Hindlimb muscle (tissue), 1 donor: Measurements from ENCODE around the gene DMD. TPM values are rescaled to one million over a fixed set of nuclear protein-coding genes. Genes with fewer than 3 reads are reported as not detected.
"Not testable (repeated sequence)": the region's sequence is repeated elsewhere in the genome, so short reads cannot be mapped to it uniquely, and the experiment has no call there.

ENCODE experiments used
- DNase-seq: peaks from one replicate; pipeline ENCODE4 v3.0.0-alpha.2; 2013
- polyA plus RNA-seq: library from polyadenylated mRNA; unstranded; fragments of 120-200 nt; gene quantifications from one replicate; pipeline ENCODE4 v1.2.1, GENCODE V29; 2013; ENCODE audit not compliant: insufficient read length

Gene DMD
- polyA plus RNA-seq = 88.9 TPM

DNA sequence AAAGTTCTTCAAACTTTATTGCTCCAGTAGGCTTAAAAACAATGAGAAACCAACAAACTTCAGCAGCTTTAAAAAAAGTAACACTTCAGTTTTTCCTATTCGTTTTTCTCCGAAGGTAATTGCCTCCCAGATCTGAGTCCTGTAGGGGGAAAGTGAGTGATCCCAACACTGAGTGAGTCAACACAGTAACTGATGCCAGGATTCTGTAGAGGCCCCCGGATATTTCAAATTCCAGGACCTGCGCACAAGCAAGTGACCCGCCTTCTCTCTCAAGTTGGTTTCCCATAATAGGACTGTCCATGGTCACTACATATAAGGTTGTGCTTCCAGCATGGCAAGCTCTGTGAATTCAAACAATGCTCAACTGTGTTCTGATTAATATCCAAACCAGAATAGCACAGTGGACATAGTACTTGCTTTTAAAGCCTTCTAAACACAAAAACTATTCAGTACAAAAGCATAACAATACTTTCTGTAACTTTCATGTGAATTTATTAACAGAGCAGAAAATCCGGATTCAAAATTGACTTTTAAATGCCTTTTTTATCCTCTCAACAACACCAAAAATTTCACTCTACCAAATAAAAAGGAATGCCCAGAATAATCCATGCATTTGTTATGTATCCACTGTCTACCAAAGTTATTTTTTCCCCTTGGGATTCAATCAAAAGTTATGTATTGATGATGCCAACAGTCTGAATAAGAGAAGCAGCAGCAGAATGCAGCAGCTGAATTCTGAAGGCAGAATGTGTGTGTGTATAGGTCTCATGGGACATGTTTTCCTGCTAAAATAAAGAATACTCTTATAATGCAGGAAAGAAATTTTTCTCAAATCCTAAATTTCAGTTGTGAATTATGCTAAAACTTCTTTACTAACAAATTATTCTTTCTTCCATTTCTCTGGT is at the start of gene DMD:
Gene DMD (minus strand): TSS at position 194 of the 905 bp plus-strand sequence. CDS start 237 bp downstream, outside the sequence.
- peak; percentile 76 for DNase-seq

DNA sequence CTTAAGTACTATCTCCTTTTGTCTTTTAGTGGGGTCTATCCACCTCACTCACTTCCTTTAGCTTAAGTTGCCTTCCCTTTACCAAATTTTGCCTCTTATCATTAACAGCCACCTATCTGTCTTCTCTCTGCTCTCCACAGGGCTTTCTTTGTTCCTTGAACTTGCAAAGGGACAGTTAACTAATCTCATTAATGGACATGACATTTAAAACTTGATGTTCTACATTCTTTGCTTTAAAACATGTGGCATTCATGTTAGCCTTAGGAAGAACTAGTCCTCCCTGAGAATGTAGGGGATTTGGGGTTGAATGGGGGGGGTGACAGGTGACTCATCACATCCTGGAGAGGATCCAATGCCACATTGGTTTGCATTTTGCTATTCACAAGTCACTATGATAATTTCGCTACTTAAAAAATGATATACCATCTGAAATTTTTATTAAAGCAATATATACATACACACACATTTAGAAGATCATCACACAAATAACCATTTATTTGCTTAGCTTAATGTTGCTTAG is 41.0 kb upstream of the DMD start:
- DNase-seq = no peak

DNA sequence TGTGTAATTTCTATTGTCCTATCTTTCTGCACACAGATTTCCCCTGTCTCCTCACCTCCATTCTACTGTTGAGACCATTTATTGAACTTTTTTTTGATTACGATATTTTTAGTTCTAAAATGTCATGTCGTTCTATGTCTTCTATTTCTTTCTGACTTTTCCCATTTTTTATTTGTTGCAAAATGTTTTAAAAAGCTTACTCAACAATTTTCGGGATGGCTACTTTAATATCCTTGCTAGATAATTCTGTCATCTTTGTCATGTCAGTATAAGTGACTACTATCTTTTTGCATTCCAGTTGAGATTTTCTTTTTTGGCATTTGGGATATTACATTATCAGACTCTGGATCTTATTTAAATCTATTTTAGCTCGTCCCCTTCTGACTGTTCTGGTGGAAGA is 7.5 kb upstream of the DMD start:
- DNase-seq = no peak

DNA sequence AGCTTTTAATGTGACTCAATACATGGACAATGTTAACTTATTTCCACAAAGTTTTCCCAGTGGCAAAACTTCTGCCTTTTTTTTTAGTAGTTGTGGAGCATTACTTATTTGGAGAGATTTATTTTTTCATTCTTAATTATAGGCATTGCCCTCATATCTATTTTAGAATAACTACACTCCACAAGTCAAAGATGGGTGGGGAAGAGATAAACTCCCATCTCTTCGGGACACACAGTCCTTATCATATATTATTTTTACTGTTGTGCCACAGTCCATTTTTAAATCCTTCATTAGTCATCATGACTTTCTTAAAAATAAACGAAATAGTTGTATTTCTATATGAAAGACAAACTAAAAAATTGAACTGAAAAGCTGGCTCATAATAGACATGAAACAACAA is 1.2 kb downstream of the DMD start:
- DNase-seq = no peak

DNA sequence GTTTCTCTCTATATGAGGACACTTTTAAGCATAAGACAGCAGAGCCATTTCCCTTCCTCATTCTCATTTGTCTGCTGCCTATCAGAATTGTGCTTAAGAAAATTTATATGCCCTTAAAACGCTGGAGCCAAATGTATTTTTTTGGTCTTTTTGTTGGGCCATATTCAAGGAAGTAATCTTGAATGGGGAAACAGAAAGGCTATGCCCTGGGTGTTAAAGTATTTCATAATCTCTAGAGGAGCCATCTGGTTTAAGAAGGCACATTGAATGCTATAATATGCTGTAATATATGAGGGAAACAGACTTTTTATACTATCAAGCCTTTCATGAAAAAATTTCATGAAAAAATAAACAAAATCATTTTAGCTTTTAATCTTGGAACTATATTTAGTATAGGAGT is 4.3 kb downstream of the DMD start:
- DNase-seq = no peak

DNA sequence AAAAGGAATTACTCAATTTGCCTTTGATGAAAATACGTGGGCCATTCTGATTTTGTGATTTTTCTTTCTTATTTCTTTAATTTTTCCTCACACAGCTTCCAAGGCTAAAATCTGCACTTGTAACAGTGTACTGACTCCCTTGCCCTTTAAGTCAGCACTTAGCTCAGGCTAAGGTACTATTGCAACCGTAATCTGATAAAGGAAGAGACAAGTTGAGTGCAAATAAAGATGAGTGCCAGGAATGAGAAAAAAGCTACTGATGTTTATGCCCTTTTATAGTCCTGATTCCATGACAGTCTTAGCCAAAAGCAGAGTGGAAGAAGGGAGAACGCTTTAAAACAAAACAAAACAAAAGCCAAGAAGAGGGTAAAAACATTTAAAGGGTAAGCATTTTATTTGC is 6.0 kb downstream of the DMD start:
- DNase-seq = no peak

DNA sequence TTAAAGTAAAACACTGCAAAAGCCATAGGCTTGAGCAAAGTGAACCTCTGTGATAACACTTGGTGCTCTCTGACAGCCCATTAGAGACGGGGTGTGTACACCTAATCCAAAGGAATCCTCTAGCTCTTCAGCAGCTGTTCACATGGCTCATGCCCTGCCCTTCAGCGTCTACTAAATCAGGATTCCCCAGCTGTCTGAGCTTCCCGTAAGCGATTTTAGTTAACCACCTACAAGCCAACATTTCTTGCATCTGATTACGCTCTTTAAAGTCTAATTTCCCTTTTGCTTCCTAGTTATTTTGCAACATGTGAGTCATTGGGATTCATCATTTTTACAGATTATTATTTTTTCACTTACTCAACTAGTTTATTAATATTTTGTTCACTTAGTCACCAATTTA is 6.5 kb downstream of the DMD start:
- peak; percentile 20 for DNase-seq

DNA sequence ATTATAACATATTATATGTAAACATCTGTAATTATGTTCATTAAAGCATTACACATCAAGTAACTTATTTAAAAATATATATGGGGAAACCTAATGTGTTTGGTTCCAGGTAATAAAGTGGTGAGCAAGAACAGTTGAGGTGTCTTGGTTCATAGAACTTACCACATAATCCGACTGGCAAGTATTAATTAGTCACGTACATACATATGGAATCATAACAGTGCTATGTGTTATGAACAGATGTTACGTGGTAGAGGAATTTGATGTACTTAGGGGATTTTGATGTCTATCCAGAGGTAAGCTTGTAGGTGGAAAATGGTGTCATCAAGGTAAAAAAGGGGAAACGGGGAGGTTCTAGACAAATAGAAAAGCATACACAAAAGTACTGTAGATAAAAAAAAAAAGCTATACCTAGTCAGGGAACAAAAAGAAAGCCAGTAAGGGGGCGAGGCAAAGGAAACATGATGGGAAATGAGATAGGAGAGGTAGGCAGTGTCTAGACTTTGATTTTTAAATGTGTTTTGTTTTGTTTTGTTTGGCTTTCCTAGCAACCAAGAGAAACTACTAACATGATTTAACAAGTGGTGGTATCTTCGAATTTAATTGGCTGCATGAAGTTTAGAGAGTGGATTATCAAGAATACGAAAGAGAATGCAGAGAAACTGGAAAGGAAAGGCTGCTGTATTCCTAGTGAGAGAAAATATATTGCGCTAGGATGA is 12.6 kb downstream of the DMD start:
- no peak for DNase-seq

DNA sequence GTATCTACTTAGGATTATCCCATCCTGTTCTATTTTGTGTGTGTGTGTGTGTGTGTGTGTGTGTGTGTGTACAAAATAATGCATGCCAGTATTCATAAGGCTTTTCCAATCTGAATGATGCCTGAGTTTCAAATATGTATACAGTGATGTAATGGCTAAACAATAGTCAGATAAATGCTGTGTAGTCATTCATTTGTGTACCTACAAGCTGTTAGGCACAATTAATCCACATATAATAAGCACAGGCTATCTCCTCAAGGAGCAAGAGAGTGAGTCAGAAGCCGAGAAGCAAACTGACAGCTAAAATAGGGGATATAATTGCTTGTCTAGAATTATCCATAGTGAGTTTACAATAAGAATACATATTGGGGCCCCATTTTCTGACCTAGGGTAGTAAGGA is 15.7 kb downstream of the DMD start:
- no peak for DNase-seq

DNA sequence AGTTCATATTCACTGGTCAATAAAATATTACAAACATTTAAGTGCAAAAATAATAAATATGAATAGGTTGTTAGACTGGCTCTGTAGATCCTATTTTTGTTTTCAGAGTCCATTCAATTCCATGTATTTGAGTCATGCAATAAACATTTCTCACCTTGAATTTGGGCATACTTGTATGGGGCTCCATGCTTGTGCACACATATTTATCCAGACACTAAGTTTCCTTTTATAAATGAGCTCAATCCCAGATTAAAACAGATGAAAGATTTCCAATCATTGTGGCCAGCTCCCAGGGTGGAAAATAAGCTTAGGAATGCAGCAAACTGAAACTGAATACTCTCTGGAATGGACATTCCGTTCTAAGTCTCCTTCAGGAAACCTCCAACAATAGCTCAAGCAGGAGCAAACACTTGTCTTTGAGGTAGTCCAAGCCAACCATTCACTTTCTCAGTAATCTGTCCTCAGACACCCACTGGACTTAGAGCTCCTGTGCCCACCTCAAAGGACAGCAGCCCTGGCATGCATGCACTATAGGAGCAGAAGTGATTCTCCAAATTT is 16.4 kb downstream of the DMD start:
- no peak for DNase-seq

DNA sequence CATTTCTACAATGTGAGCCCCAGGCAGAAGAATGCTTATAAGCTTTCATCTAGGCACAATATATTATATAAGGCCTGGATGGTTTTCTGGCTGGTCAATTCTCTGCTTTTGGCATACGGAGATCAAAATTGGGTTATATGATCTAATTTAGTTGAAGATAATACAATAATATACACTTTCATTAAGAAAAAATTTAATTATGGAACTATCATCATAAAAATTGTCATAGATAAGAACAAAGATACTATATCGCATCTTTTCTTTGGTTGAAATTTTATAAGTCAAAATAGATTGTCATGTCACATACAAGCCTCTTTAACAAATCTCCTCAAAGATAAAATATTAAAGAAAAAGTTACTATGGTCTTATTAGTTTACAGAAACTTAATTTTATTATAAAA is 17.1 kb downstream of the DMD start:
- DNase-seq = no peak

DNA sequence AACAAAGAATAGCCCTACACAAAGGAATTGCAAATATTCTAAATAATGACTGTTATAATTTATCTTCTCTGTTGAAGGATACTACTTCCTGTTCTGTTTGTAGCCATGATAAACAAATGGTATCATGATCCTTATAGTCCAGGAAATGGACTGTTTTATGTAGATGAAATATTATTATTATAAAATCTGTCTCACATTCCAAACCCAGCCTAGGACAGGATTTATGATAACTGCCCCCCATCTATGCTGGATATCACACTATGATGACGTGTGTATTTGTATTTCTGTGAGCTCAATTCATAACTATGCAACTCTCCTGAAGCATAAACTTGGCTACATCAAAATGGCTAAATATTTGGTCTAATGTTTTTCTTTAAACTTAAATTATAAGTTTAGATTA is 21.3 kb downstream of the DMD start:
- DNase-seq = no peak

DNA sequence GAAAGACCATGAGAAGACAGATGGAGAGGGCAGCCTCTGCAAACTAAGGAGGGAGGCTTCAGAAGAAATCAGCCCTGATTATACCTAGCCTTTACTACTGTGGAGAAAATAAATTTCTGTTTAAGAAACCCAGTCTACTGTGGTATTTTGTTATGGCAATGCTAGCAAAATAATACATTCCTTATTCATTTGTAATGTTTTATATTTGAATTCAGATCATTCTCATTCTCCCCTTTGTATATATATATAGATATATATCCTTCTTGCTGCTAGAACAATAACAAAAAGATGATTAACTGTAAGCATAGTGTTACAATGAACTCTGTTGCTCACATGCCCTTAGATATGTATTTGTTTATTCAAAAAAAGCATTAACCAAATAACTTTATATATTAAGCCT is 22.5 kb downstream of the DMD start:
- DNase-seq = no peak

DNA sequence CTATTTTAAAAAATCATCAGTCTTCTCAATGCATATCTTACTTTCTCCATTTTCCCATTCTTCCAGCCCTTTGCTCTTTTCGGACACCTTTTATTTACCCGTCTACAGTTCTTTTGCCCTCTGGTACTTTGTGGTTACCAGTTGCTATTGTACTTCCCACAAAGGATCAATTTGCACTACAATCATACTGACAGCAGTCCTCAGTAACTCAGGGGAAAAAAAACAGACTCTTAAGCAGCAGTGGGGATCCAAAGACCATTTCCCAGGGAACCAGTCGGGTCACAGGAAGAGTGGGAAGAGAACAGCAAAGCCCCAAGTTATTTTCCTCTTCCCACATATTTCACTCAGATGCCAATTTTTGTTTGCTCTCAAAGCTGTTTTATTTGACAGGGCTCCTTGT is 23.1 kb downstream of the DMD start:
- no peak for DNase-seq

DNA sequence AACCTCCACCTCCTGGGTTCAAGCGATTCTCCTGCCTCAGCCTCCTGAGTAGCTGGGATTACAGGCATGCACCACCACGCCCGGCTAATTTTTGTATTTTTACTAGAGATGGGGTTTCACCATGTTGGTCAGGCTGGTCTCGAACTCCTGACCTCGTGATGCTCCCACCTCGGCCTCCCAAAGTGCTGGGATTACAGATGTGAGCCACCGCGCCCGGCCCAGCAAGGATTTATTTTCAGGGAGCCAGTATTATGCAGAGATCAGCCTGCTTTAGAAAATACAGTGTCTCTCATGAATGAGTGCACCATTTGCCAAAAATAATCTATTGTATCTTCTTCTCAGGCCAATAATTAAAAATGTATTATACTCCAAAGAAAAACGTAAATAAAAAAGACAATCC is 26.5 kb downstream of the DMD start:
- not testable (repeated sequence) for DNase-seq

DNA sequence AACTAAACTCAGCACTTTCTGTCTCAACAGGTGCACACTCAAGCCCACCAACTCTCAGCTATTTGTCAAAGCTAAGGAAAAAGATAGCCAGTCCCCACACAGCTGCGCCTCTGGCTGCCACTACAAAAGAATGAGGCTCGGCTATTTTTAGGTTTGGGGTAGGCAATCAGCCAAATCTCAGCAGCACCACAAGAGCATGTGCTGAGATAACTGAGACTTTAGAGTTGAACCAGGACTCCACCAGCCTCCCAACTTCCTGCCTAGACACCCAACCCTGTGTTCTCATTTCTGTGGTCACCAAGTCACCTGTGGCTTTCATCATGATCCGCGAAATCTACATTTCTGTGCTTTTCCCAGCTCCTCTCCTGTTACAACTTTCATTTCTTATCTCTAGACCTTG is 28.0 kb downstream of the DMD start:
- DNase-seq = peak; percentile 18

DNA sequence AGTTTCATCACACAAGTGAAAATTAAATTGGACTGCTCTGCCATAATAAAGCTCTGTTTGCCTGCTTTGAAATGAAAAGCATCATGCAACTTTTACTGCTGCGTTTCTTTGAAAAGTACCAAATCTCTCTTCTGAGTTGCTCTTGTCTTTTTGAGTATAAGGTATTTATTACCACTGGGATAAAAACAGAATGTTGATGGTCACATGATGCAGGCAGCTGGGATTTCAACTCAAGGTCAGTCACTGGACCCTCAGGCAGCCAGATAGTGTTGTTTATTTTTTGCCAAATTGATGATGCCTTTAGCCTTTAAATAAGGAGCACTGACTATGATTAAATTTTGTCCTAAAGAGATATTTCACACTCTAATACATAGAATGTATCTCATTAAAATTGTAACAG is 32.7 kb downstream of the DMD start:
- no peak for DNase-seq

DNA sequence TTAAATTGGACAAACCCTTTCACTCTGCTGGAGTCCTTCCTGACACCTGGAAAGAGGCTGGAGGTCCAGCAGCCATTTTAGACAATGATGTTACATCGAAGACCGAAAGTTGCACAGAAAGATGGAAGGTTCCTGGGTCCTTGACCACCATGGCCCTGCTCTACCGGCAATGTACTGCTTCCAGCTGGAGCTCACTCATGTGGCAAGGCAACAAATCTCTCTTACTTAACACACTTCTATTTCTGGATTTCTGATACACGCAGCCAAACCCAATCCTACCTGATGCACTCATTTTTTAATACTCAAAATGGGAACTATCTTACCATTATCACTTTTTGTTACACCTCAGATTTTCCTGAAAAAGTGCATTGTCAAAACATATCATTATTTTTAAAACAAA is 33.1 kb downstream of the DMD start:
- DNase-seq = no peak

DNA sequence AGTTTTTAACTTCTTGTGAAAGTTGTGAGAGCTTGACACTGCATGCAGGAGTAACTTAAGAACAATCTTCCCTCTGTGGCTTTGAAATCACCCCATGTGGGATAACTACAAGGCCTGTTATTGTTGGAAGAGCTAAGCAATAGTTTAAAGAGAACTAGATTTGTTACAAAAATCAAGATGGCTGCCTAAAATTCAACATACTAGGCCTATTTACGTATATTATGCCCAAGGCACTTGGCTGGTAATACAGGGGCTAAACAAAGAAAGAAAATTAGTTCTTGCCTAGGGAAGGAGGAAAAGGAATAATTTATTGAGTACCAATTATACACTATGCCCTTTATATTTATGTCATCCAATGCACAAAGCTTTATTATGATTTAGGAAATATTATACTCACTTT is 36.1 kb downstream of the DMD start:
- DNase-seq = no peak

DNA sequence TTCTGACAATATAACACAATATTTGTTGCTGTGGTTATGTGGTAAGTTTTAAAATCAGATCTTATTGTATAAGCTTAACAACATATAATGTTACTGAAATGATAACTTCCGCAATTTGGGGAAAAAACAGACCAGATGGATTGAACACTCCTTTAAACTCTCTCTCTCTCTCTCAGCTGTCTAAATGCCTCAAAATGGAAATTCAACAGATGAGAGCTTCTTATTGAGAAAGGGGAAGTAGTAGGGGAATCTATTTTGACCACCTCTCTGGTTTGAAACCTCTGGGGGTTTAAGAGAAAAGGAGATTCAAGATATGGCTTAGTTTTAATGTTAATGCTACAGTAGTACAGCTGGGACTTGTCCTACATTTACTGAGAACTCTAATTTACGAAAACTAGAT is 40.3 kb downstream of the DMD start:
- DNase-seq = no peak

DNA sequence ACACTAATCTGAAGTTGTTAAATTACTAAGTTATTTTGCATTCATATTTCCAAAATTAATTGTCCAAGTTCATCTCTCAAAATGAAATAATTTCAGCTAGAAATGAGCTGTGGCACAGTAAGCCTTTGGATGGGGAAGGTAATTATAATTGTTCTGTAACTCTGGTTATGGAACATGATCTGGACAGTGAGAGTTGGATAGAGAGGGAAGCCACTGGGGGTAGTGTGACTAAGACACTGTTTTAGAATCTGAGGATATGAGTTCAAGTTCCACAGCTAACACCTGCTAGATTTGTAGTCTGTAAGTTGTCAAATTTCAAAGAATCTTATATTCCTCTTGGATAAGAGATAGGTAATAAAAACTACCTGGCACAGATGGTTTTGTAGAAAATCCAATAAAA is 49.5 kb downstream of the DMD start:
- DNase-seq = no peak

DNA sequence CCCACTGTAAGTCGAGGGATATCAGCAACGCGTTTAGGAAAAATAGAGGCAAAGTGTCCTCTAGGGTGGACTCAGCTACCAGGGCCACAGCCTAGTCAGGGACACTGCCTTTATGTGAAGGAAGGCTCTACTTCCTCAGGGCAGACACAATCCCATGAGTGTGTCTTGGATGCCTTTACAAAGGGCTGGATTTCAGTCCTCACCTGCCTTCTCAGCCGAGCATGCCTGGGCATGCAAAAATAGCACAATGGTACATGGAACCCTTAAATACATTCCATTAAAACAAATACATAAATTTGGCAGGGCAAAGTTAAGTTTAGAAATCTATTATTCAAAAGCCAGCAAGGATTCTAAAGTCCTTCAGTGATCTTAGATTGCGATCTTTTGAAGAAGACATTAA is 51.1 kb downstream of the DMD start:
- no peak for DNase-seq

DNA sequence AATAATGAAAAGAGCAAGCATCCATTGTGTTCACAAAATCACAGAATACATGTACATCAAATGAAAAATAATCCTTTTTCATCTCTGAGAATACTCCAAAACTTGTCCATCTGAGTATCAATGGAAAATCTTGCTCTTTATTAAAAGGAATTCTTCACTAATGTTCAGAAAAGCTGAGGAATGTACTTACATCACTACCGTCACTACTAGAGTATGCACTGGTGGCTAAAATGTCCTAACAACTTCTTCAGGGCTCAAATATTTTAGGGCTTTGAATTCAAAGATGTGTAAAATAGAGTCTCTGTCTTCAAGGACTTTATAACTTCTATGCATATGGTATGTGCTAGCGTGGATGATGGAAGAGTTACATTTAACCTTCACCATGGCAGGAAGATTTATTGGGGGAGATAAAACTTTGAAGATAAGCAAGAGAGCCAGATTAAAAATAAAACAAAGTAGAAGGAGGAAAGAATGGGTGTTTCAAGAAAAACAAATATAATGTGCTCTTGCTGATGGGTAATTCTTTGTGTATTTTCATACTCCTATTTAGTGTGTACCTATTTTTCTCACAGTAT is 55.1 kb downstream of the DMD start:
- no peak for DNase-seq
